HG02623 (cell line): ENCODE measurements around the gene SFXN5.
"Not testable (repeated sequence)": the region's sequence is repeated elsewhere in the genome, so short reads cannot be mapped to it uniquely, and the experiment has no call there.

ENCODE experiments used
- ATAC-seq: cut with Tn5 transposase; IDR thresholded peaks from one replicate; pipeline ENCODE4 v1.9.1; 2021; ENCODE audit warnings: moderate library complexity; ENCODE audit not compliant: unreplicated experiment

The SFXN5 gene, protein sequence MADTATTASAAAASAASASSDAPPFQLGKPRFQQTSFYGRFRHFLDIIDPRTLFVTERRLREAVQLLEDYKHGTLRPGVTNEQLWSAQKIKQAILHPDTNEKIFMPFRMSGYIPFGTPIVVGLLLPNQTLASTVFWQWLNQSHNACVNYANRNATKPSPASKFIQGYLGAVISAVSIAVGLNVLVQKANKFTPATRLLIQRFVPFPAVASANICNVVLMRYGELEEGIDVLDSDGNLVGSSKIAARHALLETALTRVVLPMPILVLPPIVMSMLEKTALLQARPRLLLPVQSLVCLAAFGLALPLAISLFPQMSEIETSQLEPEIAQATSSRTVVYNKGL

GRCh38 chr2:73071360-73072128 is at the start of gene SFXN5:
TSS of gene SFXN5 (minus strand) at chr2:73071712. CDS start at chr2:73071705, 7 bp downstream.
- ATAC-seq: peak; percentile 93

DNA sequence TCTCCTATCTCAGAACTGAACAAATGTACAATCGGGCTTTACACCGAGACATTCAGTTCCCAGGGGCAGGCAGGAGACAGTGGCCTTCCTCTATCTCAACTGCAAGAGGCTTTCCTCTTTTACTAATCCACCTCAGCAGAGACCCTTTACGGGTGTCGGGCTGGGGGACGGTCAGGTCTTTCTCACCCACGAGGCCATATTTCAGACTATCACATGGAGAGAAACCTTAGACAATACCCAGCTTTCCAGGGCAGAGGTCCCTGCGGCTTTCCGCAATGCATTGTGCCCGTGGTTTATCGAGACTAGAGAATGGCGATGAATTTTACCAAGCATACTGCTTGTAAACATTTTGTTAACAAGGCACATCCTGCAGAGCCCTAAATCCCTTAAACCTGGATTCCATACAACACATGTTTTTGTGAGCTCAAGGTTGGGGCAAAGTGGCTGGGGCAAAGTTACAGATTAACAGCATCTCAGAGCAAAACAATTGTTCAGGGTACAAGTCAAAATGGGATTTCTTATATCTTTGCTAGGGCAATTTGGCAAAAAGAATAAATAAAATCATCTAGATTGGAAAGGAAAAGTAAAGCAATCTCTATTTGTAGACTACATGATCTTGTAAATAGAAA is 48.2 kb upstream of the SFXN5 start:
- ATAC-seq: not testable (repeated sequence)

DNA sequence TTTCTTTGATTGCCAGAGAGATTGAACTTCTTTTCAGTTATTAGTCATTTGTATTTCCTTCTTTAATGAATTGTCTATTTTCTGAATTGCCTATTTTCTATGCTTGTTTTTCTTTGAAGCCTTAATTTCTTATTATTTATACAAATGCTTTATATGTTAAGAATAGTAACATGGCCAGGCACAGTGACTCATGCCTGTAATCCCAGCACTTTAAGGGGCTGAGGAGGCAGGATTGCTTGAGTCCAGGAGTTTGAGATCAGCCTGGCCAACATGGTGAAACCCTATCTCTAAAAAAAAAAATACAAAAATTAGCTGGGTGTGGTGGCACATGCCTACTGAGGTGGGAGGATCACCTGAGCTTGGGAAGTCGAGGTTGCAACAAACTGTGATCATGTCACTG is 45.9 kb upstream of the SFXN5 start:
- ATAC-seq: no peak

DNA sequence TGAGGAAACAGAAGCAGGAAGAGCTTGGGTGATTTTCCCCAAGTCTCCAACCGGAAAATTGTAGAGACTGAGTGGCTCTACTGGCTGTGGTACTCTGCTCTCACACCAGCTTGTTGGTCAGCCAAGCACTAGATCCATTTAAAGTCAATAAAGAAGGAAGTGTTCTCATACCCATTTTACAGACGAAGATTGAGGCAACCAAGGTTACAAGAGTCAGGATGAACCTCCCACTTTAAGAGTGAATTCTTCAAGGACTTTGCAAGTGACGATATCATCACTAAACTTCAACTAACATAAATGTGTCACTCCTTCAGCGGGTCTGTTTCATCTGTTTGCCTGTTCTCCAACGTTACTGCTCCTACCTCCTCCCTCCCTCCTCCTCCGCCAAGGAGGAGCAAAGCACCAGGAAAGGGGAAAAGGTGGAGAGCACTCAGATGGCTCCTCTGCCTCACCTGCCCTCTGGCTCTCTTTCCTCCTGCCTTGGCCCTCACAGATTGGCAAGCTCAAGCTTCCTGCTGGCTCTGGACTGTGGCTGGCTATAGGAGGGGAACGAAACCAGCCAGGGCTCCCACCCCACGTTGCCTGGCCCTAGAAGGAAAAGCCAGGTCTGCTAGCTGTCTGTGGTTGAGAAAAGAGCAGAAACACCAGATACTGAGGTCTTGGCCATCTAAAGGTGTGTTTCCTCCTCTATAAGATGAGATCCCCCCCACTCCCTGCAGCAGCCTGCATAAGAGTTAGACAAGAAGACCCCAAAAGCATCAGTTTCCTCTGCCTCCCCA is 44.9 kb upstream of the SFXN5 start:
- no peak for ATAC-seq

DNA sequence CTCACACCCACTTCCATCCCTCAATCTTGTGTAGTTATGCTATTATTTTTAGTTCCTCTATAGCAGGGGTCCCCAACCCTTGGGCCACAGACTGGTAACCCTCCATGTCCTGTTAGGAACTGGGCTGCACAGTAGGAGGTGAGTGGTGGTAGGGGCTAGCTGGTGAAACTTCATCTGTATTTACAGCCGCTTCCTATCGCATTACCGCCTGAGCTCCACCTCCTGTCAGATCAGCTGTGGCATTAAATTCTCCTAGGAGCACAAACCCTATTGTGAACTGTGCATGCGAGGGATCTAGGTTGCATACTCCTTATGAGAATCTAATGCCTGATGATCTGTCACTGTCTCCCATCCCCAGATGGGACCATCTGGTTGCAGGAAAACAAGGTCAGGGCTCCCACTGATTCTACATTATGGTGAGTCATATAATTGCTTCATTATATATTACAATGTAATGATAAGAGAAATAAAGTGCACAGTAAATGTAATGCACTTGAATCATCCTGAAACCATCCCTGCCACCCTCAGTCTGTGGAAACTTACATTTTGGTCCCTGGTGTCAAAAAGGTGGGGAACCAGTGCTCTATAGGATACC is 42.9 kb upstream of the SFXN5 start:
- ATAC-seq: no peak

DNA sequence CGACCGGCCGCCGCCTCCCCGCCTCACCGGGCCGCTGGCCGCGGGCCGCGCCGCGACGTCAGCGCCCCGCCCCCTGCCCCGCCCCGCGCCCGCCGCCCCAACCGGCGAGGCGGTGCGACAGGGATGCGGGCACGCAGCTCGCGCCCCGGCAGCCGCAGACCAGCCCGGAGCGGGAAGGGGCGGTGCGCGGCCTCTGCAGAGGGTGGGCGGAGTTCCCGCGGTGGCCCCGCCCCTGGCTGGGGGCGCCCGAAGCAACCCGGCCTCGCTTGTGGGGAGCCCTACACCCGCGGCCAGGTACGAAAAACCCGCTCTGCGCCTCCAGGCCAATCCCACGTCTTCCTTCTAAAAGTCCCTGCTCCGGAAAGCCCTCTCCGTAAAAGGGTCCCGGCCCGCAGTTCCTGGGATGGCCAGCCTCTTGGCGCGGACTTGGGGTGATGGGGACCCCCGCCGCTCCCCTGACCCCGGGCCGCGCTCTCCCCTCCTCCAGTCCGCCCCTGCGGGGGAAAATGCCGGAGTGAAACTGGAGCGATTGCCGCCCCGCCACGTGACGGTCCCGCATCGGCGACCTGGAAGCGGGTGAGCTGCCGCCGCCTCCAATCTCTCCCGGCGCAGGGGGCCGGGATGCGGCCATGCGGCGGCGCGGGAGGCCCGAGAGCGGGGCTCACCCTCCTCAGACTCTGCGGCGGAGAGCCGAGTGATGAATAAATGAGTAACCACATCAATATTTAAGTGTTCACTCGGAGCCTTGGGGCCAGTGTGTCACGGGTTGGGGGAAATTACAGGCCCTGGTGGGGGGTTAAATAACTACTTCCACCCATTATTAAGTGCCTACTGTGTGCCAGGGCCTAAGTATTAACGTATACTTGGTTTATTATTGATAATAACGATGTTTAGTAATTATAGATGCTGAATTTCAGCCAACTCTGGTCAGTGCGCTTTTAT is 41.7 kb upstream of the SFXN5 start, which contains the start of gene RAB11FIP5:
Gene RAB11FIP5 (minus strand): TSS at position 36 of the 942 bp plus-strand sequence. CDS start 171 bp downstream, outside the sequence.
- peak; percentile 70 for ATAC-seq

GRCh38 chr2:73112026-73112912 is 40.8 kb upstream of the SFXN5 start:
- ATAC-seq: peak; percentile 17

DNA sequence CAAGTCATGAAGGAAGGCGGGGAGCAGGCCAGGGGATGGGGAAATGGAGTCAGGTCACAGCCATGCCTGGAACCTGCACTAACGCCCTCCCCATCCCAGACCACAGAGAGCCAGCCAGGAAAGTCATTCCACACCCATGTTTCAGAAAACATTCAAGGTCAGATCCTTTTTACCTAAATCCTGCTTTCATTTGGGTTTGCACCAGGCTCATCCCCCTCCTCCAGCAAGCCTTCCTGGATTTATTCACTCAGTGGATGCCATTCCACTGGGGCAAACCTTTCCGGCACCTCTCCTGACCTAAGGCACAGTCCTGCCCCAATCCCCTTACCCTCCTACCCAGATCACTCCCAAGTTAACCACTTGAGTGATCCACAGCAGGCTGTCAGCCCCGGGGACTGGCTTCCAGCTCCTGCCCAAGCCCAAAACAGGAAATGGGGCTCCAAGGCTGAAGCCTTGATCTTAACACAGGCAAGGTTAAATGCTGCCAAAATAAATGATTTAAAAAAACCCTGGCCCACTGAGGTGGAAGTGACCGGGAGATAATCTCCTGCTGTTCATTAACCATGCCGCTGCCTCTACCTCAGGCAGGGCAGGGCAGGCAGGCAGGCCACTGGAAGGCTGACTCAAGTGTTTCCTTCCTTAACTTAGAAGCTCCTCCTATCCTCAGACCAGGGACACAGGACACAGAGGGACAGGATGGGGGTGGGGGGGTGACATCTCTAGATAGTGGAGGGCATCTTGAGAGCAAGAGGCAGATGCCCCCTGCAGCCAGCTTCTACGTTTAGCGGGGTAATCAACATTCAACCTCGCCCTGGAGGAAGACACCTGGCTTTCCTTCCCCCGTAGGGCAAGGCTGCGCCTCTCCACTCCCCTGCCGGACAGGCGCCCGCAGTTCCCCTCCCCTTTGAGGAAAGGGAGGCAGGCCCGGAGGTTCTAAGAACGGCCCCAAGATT is 39.8 kb upstream of the SFXN5 start:
- ATAC-seq: no peak

GRCh38 chr2:73110168-73111072 is 38.9 kb upstream of the SFXN5 start:
- ATAC-seq: no peak

- no peak for ATAC-seq
These were observed 38.1 kb upstream of the SFXN5 start for GRCh38 chr2:73109431-73110167.

- no peak for ATAC-seq
These were observed 35.9 kb upstream of the SFXN5 start for GRCh38 chr2:73107211-73107926.

- ATAC-seq: no peak
These were observed 35.3 kb upstream of the SFXN5 start for GRCh38 chr2:73106791-73107190.

- ATAC-seq: no peak
These were observed 34.0 kb upstream of the SFXN5 start for GRCh38 chr2:73105511-73105971.

- ATAC-seq: no peak
These were observed 33.4 kb upstream of the SFXN5 start for GRCh38 chr2:73104933-73105332.

- ATAC-seq: no peak
These were observed 31.6 kb upstream of the SFXN5 start for GRCh38 chr2:73103018-73103542.
